ENCODE measurements around the gene BOD1L2. TPM values are rescaled to one million over a fixed set of nuclear protein-coding genes. Genes with fewer than 3 reads are reported as not detected.

BOD1L2 gene
- total and polyA plus RNA-seq, 2 donors: 0.02 TPM; not detected in 1

DNA sequence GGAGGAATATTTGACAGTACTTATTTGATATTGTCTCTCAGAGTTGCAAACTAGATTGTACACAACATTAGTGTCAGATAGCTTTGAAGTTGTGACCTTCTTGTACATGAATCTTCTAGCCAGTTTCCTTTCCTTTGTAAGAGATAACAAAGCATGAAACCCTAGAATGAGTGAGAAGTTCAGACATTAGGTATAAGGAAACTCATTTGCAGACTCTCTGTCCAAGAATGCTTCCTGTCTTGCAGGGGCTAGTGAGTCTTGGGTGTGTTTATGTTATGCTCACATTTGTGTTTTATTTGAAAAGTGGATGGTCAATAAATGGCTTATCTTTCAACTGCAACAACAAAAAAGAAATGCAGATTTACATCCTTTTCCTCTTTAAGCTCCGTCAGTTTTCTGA lies 1.4 kb downstream of the BOD1L2 start:
- no peaks in the 10 kb centered on the region for H3K9me3 ChIP-seq (ENCODE audit: control insufficient read depth in 2 of 2, insufficient read depth in 1 of 2, low read length in 1 of 2)
- H3K36me3 ChIP-seq (ENCODE audit: control insufficient read depth in 2 of 2, insufficient read depth in 2 of 2, low read length in 1 of 2): no peaks in the 10 kb centered on the region
- DNase-seq (ENCODE audit: low read depth in 6 of 9, low spot score in 9 of 9): no peak
- no peaks in the 10 kb centered on the region for H3K4me1 ChIP-seq (ENCODE audit: control insufficient read depth in 2 of 2, insufficient read depth in 2 of 2, low read length in 2 of 2)
- no peak overlapping the region for H3K27ac ChIP-seq (ENCODE audit: low read depth in 1 of 2, low read length in 1 of 2)
- WGBS: 17% methylated on average over 1 of the region's 1 CpG
- H3K27me3 ChIP-seq (ENCODE audit: control insufficient read depth in 2 of 2, insufficient read depth in 1 of 2, low read length in 1 of 2): peaks cover 0 to 8% of the 10 kb centered on the region in 2 donors
- no peak overlapping the region for H3K4me3 ChIP-seq (ENCODE audit: low read length in 2 of 2)

GRCh38 chr18:57149051-57149450 lies 2.2 kb downstream of the BOD1L2 start:
- Histone ChIP-seq H3K4me1 (ENCODE audit: control insufficient read depth in 2 of 2, insufficient read depth in 2 of 2, low read length in 2 of 2) (no peaks in the 10 kb centered on the region), H3K27me3 (ENCODE audit: control insufficient read depth in 2 of 2, insufficient read depth in 1 of 2, low read length in 1 of 2) (peaks cover 0 to 8% of the 10 kb centered on the region in 2 donors), H3K27ac (ENCODE audit: low read depth in 1 of 2, low read length in 1 of 2) (no peak overlapping the region), H3K9me3 (ENCODE audit: control insufficient read depth in 2 of 2, insufficient read depth in 1 of 2, low read length in 1 of 2) (no peaks in the 10 kb centered on the region), H3K36me3 (ENCODE audit: control insufficient read depth in 2 of 2, insufficient read depth in 2 of 2, low read length in 1 of 2) (no peaks in the 10 kb centered on the region), H3K4me3 (ENCODE audit: low read length in 2 of 2) (no peak overlapping the region)
- WGBS: 96% methylated on average over 1 of the region's 1 CpG
- DNase-seq (ENCODE audit: low read depth in 6 of 9, low spot score in 9 of 9): no peak

GRCh38 chr18:57149531-57149930 lies 2.6 kb downstream of the BOD1L2 start:
- WGBS: 20% methylated on average over 4 of the region's 4 CpGs
- Histone ChIP-seq H3K4me3 (ENCODE audit: low read length in 2 of 2) (no peak overlapping the region), H3K9me3 (ENCODE audit: control insufficient read depth in 2 of 2, insufficient read depth in 1 of 2, low read length in 1 of 2) (no peaks in the 10 kb centered on the region), H3K36me3 (ENCODE audit: control insufficient read depth in 2 of 2, insufficient read depth in 2 of 2, low read length in 1 of 2) (no peaks in the 10 kb centered on the region), H3K27ac (ENCODE audit: low read depth in 1 of 2, low read length in 1 of 2) (no peak overlapping the region), H3K4me1 (ENCODE audit: control insufficient read depth in 2 of 2, insufficient read depth in 2 of 2, low read length in 2 of 2) (no peaks in the 10 kb centered on the region), H3K27me3 (ENCODE audit: control insufficient read depth in 2 of 2, insufficient read depth in 1 of 2, low read length in 1 of 2) (peaks cover 0 to 8% of the 10 kb centered on the region in 2 donors)
- DNase-seq (ENCODE audit: low read depth in 6 of 9, low spot score in 9 of 9): no peak

DNA sequence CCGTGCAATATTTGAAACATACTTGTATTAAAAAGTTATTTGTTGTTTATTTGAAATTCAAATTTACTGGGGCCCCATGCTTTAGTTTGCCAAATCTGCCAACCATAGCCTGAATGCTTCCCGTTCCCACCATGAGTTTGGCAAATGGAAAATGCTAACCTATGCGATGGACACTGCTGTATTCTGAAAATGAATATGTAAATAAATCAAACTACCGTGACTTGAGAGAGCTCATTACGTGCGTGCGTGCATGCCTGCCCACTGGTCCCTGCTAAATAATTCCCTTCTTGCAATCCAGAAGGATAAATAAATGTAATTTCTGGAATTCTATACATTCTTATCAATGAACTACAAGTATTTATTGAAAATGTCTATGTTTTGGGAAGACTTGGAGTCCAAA lies 3.2 kb downstream of the BOD1L2 start:
- peaks cover 0 to 8% of the 10 kb centered on the region in 2 donors for H3K27me3 ChIP-seq (ENCODE audit: control insufficient read depth in 2 of 2, insufficient read depth in 1 of 2, low read length in 1 of 2)
- no peak overlapping the region for H3K27ac ChIP-seq (ENCODE audit: low read depth in 1 of 2, low read length in 1 of 2)
- 68% methylated on average over 7 of the region's 7 CpGs for WGBS
- no peaks in the 10 kb centered on the region for H3K4me1 ChIP-seq (ENCODE audit: control insufficient read depth in 2 of 2, insufficient read depth in 2 of 2, low read length in 2 of 2)
- no peak for DNase-seq (ENCODE audit: low read depth in 6 of 9, low spot score in 9 of 9)
- H3K4me3 ChIP-seq (ENCODE audit: low read length in 2 of 2): no peak overlapping the region
- no peaks in the 10 kb centered on the region for H3K36me3 ChIP-seq (ENCODE audit: control insufficient read depth in 2 of 2, insufficient read depth in 2 of 2, low read length in 1 of 2)
- H3K9me3 ChIP-seq (ENCODE audit: control insufficient read depth in 2 of 2, insufficient read depth in 1 of 2, low read length in 1 of 2): no peaks in the 10 kb centered on the region

DNA sequence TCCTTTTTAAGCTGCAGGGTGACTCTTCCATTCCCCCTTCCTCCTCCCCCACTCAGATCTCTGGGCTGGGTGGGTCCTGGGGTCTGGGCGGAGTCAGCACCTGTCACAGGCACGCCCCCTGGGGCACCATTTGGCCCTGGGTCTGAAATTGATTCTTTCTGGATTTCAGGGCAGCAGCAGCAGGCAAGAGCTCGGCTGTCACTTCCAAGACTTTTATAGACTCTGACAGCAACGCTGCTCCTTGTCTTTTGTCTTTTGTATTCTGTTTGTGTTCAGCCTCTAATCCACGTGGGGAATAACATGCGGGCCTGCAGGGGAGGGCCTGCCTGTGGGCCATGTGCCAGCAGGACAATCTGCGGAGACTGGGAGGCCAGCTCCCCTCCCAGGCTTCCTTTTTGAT lies 3.9 kb downstream of the BOD1L2 start:
- 23% methylated on average over 7 of the region's 7 CpGs for WGBS
- H3K27ac ChIP-seq (ENCODE audit: low read depth in 1 of 2, low read length in 1 of 2): no peak overlapping the region
- no peaks in the 10 kb centered on the region for H3K9me3 ChIP-seq (ENCODE audit: control insufficient read depth in 2 of 2, insufficient read depth in 1 of 2, low read length in 1 of 2)
- no peak overlapping the region for H3K4me3 ChIP-seq (ENCODE audit: low read length in 2 of 2)
- H3K36me3 ChIP-seq (ENCODE audit: control insufficient read depth in 2 of 2, insufficient read depth in 2 of 2, low read length in 1 of 2): no peaks in the 10 kb centered on the region
- peaks cover 0 to 8% of the 10 kb centered on the region in 2 donors for H3K27me3 ChIP-seq (ENCODE audit: control insufficient read depth in 2 of 2, insufficient read depth in 1 of 2, low read length in 1 of 2)
- DNase-seq (ENCODE audit: low read depth in 6 of 9, low spot score in 9 of 9): no peak
- no peaks in the 10 kb centered on the region for H3K4me1 ChIP-seq (ENCODE audit: control insufficient read depth in 2 of 2, insufficient read depth in 2 of 2, low read length in 2 of 2)

- WGBS: 75% methylated on average over 13 of the region's 13 CpGs
- no peak for DNase-seq (ENCODE audit: low read depth in 6 of 9, low spot score in 9 of 9)
- no peak overlapping the region for H3K27ac ChIP-seq (ENCODE audit: low read depth in 1 of 2, low read length in 1 of 2)
- no peaks in the 10 kb centered on the region for H3K4me1 ChIP-seq (ENCODE audit: control insufficient read depth in 2 of 2, insufficient read depth in 2 of 2, low read length in 2 of 2)
- H3K27me3 ChIP-seq (ENCODE audit: control insufficient read depth in 2 of 2, insufficient read depth in 1 of 2, low read length in 1 of 2): peaks cover 0 to 8% of the 10 kb centered on the region in 2 donors
- H3K36me3 ChIP-seq (ENCODE audit: control insufficient read depth in 2 of 2, insufficient read depth in 2 of 2, low read length in 1 of 2): no peaks in the 10 kb centered on the region
- no peak overlapping the region for H3K4me3 ChIP-seq (ENCODE audit: low read length in 2 of 2)
- H3K9me3 ChIP-seq (ENCODE audit: control insufficient read depth in 2 of 2, insufficient read depth in 1 of 2, low read length in 1 of 2): no peaks in the 10 kb centered on the region
Measured at GRCh38 chr18:57154191-57154830, 7.4 kb downstream of the BOD1L2 start.

GRCh38 chr18:57164401-57164800 lies 17.5 kb downstream of the BOD1L2 start:
- Histone ChIP-seq H3K36me3 (ENCODE audit: control insufficient read depth in 2 of 2, insufficient read depth in 2 of 2, low read length in 1 of 2) (no peaks in the 10 kb centered on the region), H3K9me3 (ENCODE audit: control insufficient read depth in 2 of 2, insufficient read depth in 1 of 2, low read length in 1 of 2) (no peaks in the 10 kb centered on the region), H3K4me3 (ENCODE audit: low read length in 2 of 2) (no peak overlapping the region), H3K27me3 (ENCODE audit: control insufficient read depth in 2 of 2, insufficient read depth in 1 of 2, low read length in 1 of 2) (no peaks in the 10 kb centered on the region), H3K27ac (ENCODE audit: low read depth in 1 of 2, low read length in 1 of 2) (no peak overlapping the region), H3K4me1 (ENCODE audit: control insufficient read depth in 2 of 2, insufficient read depth in 2 of 2, low read length in 2 of 2) (no peaks in the 10 kb centered on the region)
- DNase-seq (ENCODE audit: low read depth in 6 of 9, low spot score in 9 of 9): no peak
- 72% methylated on average over 6 of the region's 6 CpGs for WGBS

DNA sequence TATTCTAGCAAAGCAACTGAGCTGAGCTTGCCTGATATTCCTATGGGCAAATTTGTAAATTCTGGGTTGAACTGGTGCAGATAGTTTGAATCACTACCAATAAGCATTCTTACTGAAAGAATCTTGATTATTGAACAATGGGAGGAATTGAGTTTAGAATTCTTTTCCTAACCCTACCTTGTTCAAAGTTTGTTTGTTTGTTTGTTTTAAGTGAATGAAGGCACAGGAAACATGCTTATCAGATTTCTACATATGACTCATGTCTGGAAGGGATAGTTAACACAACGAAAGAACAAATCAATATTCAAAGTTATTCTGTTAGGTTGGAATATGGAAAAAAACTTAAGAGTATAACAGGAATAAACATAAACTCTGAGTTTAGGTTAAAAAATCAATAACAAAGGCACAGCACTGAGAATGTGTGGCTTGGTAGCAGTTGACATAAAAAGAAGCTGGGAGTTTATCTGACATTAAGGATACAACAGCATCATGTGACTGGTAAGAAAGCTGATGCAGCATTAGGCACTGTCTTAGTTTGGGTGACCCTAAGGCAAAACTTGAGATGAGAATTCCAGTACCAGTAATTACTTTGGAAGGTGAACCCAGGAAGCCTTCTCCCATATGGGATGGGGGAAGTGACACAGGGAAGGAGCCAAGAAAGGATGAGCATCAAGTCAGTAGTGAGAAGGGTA lies 20.9 kb downstream of the BOD1L2 start:
- Histone ChIP-seq H3K27ac (ENCODE audit: low read depth in 1 of 2, low read length in 1 of 2) (no peak overlapping the region), H3K27me3 (ENCODE audit: control insufficient read depth in 2 of 2, insufficient read depth in 1 of 2, low read length in 1 of 2) (no peaks in the 10 kb centered on the region), H3K36me3 (ENCODE audit: control insufficient read depth in 2 of 2, insufficient read depth in 2 of 2, low read length in 1 of 2) (no peaks in the 10 kb centered on the region), H3K4me3 (ENCODE audit: low read length in 2 of 2) (no peak overlapping the region), H3K4me1 (ENCODE audit: control insufficient read depth in 2 of 2, insufficient read depth in 2 of 2, low read length in 2 of 2) (no peaks in the 10 kb centered on the region), H3K9me3 (ENCODE audit: control insufficient read depth in 2 of 2, insufficient read depth in 1 of 2, low read length in 1 of 2) (no peaks in the 10 kb centered on the region)
- DNase-seq (ENCODE audit: low read depth in 6 of 9, low spot score in 9 of 9): no peak
- 57% methylated on average over 1 of the region's 1 CpG for WGBS

DNA sequence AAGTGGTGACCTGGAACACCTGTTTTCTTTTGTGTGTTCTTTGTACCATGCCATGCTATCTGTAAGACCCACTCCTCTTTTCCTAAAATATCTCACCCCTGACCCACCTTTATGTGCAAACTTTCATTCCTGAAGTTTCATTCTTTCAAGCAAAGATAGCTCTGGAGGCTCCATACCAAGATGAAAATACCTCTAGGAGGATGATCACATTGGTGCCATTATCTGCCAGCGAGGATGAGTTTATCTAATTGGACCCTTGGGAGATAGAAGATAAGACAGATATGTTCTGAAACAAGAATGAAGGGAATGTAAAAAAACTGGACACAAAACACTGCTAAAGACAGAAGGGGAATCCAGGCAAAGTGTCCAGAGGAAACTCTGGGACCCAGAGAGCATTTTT lies 24.1 kb downstream of the BOD1L2 start:
- Histone ChIP-seq H3K9me3 (ENCODE audit: control insufficient read depth in 2 of 2, insufficient read depth in 1 of 2, low read length in 1 of 2) (no peaks in the 10 kb centered on the region), H3K4me3 (ENCODE audit: low read length in 2 of 2) (no peak overlapping the region), H3K27me3 (ENCODE audit: control insufficient read depth in 2 of 2, insufficient read depth in 1 of 2, low read length in 1 of 2) (no peaks in the 10 kb centered on the region), H3K27ac (ENCODE audit: low read depth in 1 of 2, low read length in 1 of 2) (no peak overlapping the region), H3K36me3 (ENCODE audit: control insufficient read depth in 2 of 2, insufficient read depth in 2 of 2, low read length in 1 of 2) (no peaks in the 10 kb centered on the region), H3K4me1 (ENCODE audit: control insufficient read depth in 2 of 2, insufficient read depth in 2 of 2, low read length in 2 of 2) (no peaks in the 10 kb centered on the region)
- no peak for DNase-seq (ENCODE audit: low read depth in 6 of 9, low spot score in 9 of 9)
- 91% methylated on average over 1 of the region's 1 CpG for WGBS

Measured in thymus (tissue), 11 donors.